HEK293 (cell line): ENCODE measurements around the gene FREM1.
"Not testable (repeated sequence)": the region's sequence is repeated elsewhere in the genome, so short reads cannot be mapped to it uniquely, and the experiment has no call there.

Source experiments
- ZIC2 ChIP-seq: fragments of 450-650 bp; formaldehyde crosslinking; IDR thresholded peaks from 2 replicates; pipeline ENCODE4 v1.5.1; 2016; ENCODE audit warnings: missing biosample characterization, missing genetic modification characterization
- TF ChIP-seq, protein P1 (sequence below): fragments of 450-650 bp; formaldehyde crosslinking; IDR thresholded peaks from 2 replicates; pipeline ENCODE4 v1.5.1; 2016; ENCODE audit warnings: missing biosample characterization, missing genetic modification characterization

DNA sequence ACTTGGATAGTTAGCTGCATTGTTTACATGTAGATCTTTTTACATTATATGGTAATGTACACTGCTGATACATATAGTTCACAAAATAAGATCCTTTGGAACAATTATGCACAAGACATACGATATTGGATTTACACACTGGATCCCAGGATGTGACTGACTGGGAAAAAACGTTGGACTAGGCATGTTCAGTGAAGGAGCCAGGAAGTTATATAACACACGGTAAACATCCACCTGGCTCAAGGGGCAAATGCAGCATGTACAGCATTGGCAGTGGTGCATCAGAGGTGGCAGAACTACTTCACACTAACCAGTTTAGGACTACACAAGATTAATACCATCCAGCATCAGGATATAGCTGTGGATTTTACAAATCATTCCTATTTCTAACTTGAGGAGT is 10.6 kb upstream of the FREM1 start:
- TF ChIP-seq, protein P1, sequence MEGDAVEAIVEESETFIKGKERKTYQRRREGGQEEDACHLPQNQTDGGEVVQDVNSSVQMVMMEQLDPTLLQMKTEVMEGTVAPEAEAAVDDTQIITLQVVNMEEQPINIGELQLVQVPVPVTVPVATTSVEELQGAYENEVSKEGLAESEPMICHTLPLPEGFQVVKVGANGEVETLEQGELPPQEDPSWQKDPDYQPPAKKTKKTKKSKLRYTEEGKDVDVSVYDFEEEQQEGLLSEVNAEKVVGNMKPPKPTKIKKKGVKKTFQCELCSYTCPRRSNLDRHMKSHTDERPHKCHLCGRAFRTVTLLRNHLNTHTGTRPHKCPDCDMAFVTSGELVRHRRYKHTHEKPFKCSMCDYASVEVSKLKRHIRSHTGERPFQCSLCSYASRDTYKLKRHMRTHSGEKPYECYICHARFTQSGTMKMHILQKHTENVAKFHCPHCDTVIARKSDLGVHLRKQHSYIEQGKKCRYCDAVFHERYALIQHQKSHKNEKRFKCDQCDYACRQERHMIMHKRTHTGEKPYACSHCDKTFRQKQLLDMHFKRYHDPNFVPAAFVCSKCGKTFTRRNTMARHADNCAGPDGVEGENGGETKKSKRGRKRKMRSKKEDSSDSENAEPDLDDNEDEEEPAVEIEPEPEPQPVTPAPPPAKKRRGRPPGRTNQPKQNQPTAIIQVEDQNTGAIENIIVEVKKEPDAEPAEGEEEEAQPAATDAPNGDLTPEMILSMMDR (tag by site-specific recombination), result not testable (repeated sequence)
- not testable (repeated sequence) for TF ChIP-seq ZIC2 (tag by site-specific recombination)
